Hematopoietic multipotent progenitor cell treated with erythropoietin and hydrocortisone succinate and interleukin-3 and kit ligand, for 15 days (in vitro differentiated cells): Measurements from ENCODE around the gene C6orf89.

Source experiments
- DNase-seq: peaks from one replicate; pipeline ENCODE4 v3.0.0-alpha.2; 2015; ENCODE audit warnings: low spot score

Gene C6orf89, protein sequence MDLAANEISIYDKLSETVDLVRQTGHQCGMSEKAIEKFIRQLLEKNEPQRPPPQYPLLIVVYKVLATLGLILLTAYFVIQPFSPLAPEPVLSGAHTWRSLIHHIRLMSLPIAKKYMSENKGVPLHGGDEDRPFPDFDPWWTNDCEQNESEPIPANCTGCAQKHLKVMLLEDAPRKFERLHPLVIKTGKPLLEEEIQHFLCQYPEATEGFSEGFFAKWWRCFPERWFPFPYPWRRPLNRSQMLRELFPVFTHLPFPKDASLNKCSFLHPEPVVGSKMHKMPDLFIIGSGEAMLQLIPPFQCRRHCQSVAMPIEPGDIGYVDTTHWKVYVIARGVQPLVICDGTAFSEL

DNA sequence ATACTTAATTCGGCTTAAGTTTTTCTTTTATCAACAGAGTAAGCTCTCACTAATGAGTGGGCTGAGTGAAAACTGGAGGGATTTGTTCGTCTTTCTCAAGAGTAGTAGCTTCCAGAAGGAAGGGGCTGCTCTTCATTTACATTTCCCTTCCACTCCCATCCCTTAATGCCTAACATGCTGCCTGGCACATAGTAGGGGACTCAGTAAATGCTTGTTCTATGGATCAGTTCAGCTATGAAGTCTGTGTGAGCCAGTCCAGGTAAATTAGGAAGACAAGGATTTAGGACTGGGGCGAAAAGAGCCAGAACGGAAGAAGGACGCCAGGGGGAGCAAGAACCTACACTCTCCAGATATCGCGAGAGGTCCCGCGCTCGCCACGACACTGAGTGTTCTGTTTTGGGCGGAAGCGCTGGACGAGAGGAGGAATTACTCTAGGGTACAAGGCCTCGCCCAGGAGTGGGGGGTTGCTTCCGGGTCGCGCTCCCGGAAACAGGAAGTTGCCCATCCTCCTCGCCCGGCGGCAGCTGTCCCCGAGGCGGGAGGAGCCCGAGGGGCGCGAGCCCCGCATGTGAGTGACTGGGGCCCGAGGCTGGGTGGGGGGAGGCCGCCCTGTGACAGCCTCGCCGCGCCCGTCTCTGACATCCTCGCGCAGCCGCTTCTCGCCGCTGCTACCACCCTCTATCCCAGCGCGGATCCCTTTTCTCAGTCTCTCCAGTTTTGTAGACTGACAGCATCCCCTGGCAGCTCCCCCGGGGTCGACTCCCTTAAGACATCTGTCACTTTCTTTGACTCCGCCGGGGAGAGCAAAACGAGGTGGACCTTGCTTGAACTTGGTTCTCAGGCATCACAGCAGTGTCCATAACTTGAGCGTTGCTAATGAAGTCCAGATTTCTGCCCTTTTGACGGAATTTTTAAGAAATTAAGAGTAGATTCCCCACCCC is at the start of gene C6orf89:
Gene C6orf89, plus strand, starts transcription at position 492 of the 941 bp plus-strand sequence. CDS start 13,493 bp downstream, outside the sequence.
- DNase-seq = peak; percentile 98

DNA sequence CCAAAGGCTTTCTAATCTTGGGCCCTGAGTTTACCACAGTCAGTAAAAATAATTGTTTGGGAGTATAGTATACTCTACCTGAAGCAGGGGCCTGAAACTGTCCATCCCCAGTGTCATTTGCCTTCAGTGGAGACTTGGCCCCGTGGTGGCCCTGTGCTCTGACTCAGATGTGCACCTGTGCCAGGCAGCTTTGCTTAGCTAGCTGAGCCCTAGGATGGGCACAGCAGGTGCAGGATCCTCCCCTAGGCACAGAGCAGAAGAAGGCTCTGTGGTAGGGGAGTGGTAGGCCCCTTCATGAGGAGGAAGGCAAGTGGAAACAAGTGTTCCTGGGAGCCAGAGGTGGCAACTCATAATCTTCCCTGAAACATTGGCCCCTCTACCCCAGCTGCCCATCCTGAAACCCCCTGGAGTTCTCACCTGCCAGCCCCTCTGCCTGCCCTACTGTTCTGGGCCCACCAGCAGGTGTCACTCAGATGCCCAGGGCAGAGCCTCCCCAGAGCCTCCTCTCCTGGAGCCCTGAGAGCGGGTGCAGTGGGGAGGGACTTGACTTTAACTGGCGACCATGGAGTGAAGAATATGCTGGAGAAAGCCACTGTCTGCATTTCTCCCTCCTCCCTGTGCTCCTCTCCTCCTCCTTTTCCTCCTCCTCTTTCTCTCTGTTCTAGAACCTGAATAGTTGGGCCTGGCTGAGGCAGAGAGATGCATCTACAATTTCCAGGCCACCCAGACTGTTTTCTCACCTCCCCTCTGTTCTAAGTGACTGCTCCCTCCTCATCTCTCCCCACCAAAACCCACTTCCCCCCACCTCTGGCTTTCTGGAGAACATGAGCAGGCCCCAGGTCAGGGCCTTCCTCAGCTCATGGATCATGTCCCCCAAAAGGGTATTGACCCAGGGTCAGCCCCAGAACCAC is 49.4 kb upstream of the C6orf89 start:
- DNase-seq = no peak

DNA sequence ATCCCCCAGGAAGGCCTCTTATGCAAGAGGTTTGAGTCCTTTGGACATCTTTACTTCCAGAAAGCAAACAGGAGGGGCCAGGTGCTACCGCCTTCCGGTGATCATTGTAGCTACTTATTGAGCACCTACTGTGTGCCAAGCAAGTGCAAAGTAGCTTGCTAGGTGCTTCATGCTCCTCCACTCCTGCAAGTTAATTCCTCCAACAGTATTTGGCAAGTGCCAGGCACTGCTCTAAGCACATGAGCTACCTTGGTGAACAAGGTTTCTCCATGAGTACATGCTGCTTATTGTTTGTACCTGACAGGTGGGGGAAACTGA is 48.8 kb upstream of the C6orf89 start:
- no peak for DNase-seq

DNA sequence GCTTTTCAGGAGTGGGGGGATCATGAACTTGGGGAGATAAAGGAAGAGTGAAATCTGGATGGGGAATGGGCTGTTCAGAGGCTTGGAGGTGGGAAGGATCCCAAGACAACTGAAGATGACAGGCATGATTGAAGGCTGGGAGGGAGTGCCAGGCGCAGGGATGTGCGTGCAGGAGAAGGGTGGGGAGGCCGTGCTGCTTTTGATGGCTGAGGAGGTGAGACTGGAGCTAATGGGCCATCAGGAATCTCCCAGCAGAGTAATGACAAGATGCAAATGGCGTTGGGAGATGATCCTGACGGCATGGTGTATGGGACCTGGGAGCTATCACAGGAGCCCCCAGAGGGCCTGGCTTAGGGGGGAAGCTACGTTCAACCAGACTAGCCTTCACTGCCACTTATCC is 48.1 kb upstream of the C6orf89 start:
- DNase-seq = no peak

DNA sequence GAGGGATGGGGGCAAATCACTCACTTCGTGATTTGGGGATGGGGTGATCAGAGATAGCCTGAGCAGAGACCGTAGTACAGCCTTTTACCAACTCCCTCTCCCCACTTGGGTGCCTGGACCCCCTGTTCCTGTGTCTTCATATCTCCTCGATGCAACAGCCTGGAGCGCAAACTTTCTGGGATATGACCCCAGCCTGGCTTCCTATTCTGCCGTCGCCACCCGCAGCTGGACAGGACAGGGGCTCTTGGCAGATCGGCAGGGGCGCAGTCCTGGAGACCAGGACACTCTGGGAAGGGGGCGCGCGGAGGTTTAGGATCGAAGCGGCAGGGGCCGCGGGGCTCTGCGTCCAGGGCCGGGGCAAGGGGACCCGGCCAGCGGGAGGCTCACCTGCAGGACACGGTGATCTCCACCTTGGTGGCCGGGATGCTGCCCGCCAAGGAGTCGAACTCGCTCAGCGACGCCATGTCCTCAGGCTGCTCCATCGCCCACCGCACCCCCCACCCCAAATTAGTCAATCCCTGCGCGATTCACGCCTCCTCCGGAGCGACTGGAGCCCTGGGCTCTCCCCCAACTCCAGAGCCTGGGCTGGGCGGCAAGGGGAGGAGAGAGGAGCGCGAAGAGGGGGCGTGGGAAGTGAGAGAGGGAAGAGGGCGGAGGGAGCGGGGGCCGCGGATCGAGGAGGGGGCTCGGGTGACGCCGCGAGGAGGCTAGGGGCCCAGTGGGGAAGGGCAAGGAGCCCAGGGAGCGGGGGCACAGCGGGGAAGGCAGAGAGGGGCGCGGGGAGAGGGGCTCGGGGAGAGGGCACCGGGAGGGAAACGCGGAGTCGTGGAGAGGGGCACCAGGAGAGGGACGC is 46.6 kb upstream of the C6orf89 start, which contains the start of gene CPNE5:
Gene CPNE5, minus strand, starts transcription at position 549 of the 853 bp plus-strand sequence. Its CDS starts 67 bp downstream, at position 482.
- DNase-seq = no peak

DNA sequence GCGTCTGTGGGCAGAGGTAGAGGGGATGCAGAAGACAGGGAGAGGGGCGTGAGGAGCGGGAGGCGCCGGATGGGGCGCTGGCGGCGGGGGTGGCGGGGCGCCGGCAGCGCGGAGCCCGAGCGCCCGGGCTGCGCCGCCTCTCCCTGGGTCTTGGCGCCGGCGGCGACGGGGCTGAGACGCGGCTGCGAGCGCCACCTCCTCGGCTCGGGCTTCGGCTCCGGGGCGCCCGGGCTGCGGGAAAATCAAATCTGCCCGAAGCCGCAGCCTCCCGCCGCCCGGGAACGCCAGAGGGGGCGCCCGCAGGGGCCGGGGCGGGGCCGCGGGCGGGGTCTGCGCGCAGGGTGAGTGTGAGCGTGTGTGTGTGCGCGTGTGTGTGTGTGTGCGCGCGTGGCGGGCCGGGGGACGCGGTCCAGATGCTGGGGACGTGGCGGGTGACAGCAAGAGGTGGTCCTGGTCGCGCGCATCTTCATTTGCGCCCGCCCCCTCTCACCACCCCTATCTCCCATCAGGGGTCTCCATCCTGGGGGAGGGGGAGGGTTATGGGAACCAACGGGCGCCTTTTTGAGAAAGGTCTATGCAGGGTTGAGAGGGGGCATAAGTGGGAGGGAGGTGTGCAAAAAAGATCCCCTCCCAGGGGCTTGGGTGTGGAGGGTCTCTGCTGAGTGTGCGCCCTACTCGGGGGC is 45.9 kb upstream of the C6orf89 start:
- no peak for DNase-seq

DNA sequence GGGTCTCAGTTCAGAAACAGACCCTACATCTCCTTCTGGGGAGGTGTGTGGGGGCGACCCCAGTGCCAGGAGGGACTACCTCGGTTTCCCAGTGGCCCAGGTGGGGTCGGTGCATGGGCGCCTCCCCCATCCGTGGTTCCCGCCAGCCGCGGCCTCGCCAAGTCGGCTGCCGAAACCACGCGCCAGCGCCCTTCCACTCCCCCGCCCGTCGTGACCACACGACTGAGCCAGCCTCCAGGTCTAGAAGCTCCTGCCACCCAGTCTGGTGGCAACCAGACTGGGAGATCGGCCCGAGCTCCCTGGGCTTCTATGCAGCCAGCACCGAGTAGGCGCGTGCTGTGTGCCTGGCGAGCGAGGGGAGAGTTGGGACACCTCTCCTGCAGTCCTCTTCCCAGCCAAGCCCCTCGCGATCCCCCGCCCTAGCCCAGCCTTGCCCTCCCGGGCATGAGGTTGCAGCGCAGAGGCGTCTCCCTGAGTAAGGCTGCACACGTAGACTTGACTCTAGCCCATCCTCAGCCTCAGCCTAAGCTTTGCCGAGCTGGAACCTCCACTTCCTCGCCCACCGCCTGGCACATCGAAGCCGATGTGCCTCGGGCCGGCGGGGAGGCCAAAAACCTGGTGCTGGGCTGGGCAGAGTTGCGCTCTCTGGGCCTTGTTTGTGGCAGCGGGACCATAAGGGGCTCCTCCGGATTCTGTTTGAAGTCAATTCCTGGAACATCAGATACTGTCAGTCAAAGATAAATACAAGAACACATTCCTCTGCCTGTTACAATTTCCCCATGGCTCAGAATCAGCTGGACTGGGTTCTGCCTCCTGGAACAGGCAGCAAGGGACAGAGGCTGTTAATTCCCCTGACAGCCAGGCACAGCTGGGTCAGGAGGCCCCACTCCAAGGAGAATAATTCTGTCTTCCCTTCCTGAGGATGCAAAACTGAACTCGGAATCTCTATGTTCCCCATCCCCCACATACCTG is 45.0 kb upstream of the C6orf89 start:
- no peak for DNase-seq

DNA sequence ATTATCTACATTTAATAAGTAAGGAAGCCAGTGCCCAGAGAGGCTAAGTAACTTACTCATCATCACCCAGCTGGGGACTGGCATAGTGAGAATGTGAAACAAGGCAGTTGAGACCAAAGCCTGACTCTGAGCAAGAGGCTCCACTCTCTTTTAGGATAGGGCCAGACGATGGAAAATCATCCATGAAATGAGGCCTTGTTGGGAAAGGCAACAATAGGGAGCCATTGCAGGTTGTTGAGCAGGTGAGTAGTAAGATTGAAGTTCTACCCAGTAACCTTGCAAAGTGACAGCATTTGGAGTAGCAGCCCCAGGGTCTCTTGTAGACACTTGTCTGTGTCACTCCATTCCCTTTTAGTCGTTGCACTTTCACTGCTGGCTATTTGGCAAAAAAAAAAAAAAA is 44.0 kb upstream of the C6orf89 start:
- no peak for DNase-seq

DNA sequence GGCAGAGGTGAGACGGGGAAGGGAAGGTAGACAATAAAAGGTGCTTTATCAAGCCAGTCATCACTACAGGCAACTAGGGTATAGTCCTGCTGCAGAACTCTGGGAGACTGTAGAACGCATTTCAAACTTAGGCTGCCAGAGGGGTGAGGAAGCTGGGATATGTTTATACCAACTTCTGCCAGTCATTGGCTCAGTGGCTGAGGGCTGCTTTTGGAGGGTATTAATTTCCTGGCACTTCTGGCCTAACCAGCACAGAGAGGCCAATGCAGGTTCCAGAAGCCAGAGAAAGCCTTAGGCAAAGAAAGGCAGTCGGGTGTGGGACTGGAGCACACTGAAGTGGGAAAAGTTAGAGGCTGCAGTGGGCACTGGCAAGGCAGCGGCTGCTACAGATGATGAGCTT is 42.6 kb upstream of the C6orf89 start:
- no peak for DNase-seq

DNA sequence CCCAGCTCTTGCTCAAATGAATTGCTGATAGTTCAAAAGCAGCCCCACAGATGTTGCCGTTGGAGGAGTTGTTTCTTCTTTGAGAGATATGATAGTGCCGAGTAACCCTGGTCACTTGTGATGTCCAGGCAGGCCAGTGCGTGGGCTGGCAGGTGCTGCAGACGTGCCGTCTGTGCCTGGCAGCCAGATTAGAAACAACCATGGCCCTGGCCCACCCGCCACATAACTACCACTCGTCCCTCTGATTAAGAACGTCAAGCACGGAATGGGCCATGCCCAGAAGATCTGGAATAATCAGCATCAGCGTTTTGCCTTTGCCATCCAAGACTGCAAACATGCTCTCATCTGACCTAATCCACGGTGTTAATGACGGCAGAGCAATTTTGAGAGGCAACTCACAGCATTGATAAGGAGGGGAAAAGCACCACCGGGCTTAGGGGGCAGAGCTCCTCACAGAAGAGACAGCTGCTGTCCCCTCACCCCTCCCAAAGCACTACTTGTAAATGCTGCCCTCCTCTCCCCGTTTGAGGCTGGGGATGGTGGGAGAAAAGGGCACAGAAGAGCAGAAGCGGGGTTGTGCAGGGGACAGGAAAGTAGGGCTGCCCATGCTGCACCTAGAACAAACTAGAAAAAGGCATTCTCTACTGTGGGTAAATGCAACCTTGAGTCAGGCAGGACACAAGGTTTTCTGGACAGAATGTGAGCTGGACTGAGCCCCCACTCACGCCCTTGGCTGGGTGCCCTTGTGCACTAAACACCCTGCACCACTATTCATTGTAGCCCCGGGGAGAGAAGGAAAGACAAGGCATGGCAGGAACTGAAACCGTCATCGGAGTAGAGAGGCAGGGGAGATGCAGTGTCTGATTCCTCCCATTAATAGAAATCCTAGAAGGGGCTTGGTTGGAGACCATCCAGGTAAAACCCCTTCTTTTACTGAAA is 41.3 kb upstream of the C6orf89 start:
- no peak for DNase-seq

DNA sequence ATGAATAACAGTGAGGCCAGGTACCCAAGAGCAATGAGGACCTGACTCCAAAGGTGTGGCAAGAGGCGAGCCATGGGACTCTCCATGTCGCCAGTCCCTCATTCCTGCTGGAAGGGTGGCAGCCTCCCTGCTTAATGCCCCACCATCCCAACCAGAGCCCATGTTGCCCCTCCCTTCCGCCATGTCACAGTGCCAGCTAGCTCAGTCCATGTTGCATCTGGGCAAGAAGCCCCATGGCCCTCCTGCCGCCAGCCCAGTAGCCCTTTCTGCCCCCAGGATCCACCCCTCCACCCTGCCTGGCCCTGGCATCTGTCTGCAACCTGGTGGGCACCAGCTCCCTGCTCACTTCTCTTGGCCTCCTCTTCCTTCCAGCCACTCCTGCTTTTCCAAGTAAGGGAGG is 40.5 kb upstream of the C6orf89 start:
- no peak for DNase-seq

DNA sequence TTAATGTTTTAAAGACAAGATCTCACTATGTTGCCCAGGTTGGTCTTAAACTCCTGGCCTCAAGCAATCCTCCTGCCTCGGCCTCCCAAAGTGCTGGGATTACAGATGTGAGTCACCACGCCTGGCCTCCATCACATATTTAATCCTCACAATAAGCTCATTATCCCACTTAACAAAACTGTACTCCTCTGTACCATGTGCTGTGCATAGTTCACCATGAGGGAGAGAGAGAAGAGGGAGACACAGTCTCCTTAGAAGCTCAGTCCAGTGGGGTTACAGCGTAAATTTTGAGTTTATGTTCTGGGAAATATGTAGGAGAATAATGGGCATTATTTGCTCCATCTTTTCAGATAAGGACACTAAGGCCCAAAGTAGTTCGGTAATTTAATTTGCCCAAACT is 38.6 kb upstream of the C6orf89 start:
- no peak for DNase-seq

DNA sequence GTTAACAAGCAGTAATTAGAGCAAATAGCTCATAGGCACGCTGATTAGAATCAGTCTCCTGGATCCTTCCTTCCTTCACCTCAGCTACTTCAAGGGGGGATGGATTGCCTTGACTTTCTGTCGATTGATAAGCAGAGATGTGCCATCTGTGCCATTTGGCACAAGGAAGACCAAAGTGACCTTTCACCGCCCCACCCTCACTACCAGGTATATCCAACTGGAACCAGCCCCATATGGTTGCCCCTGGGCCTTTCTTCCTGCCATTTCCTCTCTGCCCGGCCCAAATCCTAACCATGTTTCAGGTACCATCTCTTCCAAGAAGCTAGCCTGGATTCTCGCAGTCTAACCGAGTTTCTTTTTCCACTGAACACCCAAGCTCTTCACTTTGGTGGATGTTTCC is 37.8 kb upstream of the C6orf89 start:
- DNase-seq = no peak

DNA sequence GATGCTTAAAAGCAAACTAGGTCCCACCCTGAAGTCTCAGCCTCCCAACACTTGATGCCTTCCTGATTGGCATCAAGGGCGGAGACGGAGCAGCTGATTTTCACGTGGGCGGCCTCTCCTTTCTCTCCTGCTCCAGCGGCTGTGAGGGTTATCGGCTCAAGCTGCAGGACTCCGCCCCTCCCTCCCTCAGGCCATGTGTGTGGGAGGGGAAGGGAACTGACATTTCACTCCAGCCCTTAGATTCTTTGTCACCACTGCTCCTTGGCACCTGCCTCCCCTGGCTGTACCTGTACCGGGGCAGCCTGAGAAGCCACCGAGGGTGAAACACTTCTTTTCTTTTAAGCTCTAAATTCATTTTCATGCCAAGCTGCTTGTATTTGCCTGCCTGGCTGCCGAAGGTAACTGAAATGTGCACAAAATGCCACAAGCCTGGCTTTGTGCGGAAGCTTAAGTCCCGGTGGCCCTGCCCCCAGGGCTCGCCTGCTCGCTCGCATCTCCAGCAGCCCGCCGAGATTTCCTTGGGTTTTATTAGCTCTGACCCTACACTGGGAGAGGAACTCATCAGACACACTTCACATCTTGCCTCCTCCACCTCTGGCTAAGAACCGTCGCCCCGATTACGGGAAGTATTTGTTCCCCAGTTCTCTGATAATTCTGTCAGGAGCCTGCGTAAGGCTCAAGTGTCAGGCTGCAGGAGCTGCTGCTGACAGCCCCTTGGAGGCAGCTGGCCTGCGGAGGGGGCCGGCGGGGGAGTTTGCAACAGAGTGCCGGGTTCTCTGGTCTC is 36.9 kb upstream of the C6orf89 start:
- peak; percentile 81 for DNase-seq

DNA sequence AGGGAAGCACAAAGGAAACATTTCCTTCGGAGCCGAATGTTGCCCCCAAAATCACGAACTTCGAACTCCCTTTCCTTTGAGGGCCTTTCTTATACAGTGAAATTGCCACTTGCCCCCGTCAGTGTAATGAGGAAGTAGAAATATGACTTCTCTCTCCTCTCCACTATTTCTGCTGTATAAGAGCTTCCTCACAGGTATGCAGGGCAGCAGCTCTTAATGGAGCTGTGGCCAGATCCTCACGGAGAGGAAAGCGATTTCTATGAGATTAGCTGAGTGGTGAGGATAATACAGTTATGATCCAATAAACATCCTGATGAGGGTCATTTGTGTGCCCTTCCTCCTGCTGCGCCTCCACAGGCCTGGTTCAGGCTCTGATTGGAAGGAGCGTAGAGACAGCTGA is 35.7 kb upstream of the C6orf89 start:
- DNase-seq = no peak

DNA sequence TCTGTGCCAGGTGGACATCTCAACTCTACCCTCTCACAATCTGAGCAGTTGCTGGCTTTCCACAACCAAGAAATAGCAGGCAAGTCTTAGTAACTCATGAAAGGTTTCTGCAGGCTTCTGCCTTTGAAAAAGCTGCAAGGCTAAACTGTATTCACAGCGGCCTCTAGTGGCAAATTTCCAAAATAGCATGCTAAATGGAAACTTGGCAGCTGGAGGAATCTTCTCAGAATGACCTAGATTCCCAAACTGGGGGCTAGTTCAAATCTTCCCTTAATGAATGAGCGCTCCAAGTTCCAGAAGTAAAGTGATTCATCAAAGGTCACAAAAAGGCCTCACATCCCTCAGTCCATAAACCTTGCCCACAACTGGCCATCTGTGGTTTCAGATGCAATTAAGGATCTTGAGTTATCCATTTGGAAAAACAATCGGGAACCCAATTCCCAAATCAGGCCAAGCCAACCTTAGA is 34.6 kb upstream of the C6orf89 start:
- peak; percentile 85 for DNase-seq

DNA sequence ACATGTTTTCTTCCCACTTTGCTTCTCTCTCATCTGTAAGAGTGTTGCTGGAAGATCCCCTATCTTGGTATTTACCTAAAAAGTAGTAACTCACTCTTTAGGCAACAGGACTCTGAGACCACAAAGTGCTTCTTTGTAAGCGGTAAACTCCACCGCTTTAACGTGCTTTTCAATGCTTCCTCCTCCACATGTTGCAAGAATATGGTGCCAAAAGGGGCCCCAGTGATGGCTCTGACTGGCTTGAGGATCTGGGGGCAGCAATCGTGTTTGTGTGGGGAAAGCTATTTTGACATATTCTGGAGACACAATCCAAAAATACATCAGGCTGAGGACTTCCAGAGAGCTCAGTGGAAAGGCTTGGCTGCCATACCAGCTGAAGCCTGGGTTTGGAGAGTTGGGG is 34.1 kb upstream of the C6orf89 start:
- no peak for DNase-seq
